GM12878 (cell line): ENCODE results near the gene CSTF1. TPM values are rescaled to one million over a fixed set of nuclear protein-coding genes. Genes with fewer than 3 reads are reported as not detected.

ENCODE experiments used
- ATAC-seq: fragments of 200-7000 bp; cut with Tn5 transposase; 3 replicates; pipeline ENCODE4 v1.9.1; 2020; ENCODE audit warnings: mild to moderate bottlenecking, moderate library complexity
- BruUV-seq: library from RNA; stranded (reverse); fragments of 400-500 nt; replicated peaks from 2 replicates; lab custom pipeline; 2021; lab: Mats Ljungman, UMichigan
- CTCF ChIA-PET: fragments of 300-600 bp; sonication (Branson Sonifier 250); formaldehyde crosslinking; extraction: SDS; loops from one replicate; lab custom pipeline; 2021; ENCODE audit warnings: inconsistent platforms; lab: Yijun Ruan, JAX
- POLR2A ChIA-PET: fragments of 350-600 bp; formaldehyde crosslinking; extraction: SDS; loops from one replicate; lab custom pipeline; 2021; ENCODE audit warnings: inconsistent platforms; lab: Charles Lee
- RAD21 ChIA-PET: fragments of 300-600 bp; sonication (Branson Sonifier 250); formaldehyde crosslinking; loops from one replicate; lab custom pipeline; 2023; ENCODE audit warnings: antibody characterized with exemption; ENCODE audit not compliant: unreplicated experiment; lab: Charles Lee
- SMC1A ChIA-PET: fragments of 300-600 bp; sonication (Branson Sonifier 250); formaldehyde crosslinking; loops from one replicate; lab custom pipeline; 2023; ENCODE audit not compliant: unreplicated experiment, uncharacterized antibody; lab: Charles Lee
- DNase-seq: peaks from one replicate; pipeline ENCODE4 v3.0.0-alpha.2; 2011; ENCODE audit warnings: low read depth, low spot score
- FAIRE-seq: peaks from 3 replicates; lab custom pipeline; 2011; peaks lifted over from hg19 to GRCh38; lab: Jason Lieb, UNC
- H2AFZ ChIP-seq: 2 replicates; pipeline ENCODE4 v1.6.0; 2011; ENCODE audit warnings: low read depth, low read length, control low read depth; ENCODE audit not compliant: control insufficient read depth
- H3K27ac ChIP-seq: 2 replicates; pipeline ENCODE4 v1.5.1; 2011; ENCODE audit warnings: control low read depth; ENCODE audit not compliant: control insufficient read depth, insufficient read depth
- H3K27me3 ChIP-seq, 2 experiments: replicated peaks in 1 of 2; 2 replicates each; pipeline versions ENCODE4 v1.6.0 to v1.6.1; 2011; ENCODE audit warnings: low read length in 1 of 2; ENCODE audit not compliant: control insufficient read depth in 2 of 2, insufficient read depth in 2 of 2
- H3K36me3 ChIP-seq, 2 experiments: 2 replicates each; pipeline ENCODE4 v1.5.1; 2011; ENCODE audit warnings: low read length in 1 of 2; ENCODE audit not compliant: control insufficient read depth in 2 of 2, insufficient read depth in 2 of 2
- H3K4me1 ChIP-seq: 2 replicates; pipeline ENCODE4 v1.6.1; 2011; ENCODE audit warnings: mild to moderate bottlenecking, low read length, moderate library complexity, mixed read lengths; ENCODE audit not compliant: control insufficient read depth, insufficient read depth
- H3K4me2 ChIP-seq: 2 replicates; pipeline ENCODE4 v1.6.0; 2011; ENCODE audit warnings: control low read depth; ENCODE audit not compliant: control insufficient read depth, insufficient read depth
- H3K4me3 ChIP-seq: fragments of 200-600 bp; sonication (generic); 2 replicates; pipeline ENCODE4 v1.5.1; 2016
- H3K79me2 ChIP-seq: 2 replicates; pipeline ENCODE4 v1.6.0; 2011; ENCODE audit warnings: low read length; ENCODE audit not compliant: control insufficient read depth, insufficient read depth
- H3K9ac ChIP-seq: 2 replicates; pipeline ENCODE4 v1.8.0; 2011; ENCODE audit warnings: low read length, control low read depth, mixed read lengths; ENCODE audit not compliant: control insufficient read depth, insufficient read depth
- H3K9me3 ChIP-seq: replicated peaks from 3 replicates; pipeline ENCODE4 v1.5.1; 2011; ENCODE audit warnings: mild to moderate bottlenecking, low read length; ENCODE audit not compliant: control insufficient read depth, insufficient read depth
- H4K20me1 ChIP-seq: 2 replicates; pipeline ENCODE4 v1.6.0; 2011; ENCODE audit not compliant: control insufficient read depth, insufficient read depth
- BMI1 ChIP-seq: fragments of 450-650 bp; IDR thresholded peaks from 2 replicates; pipeline ENCODE4 v1.6.1; 2016; ENCODE audit warnings: mild to moderate bottlenecking, moderate library complexity, borderline replicate concordance
- NR2F1 ChIP-seq: fragments of 450-650 bp; conservative IDR thresholded peaks from 2 replicates; pipeline ENCODE4 v1.6.1; 2017; ENCODE audit warnings: mild to moderate bottlenecking
- SIX5 ChIP-seq: IDR thresholded peaks from 2 replicates; pipeline ENCODE4 v1.6.1; 2011; ENCODE audit warnings: mild to moderate bottlenecking, low read depth, low read length, moderate library complexity; ENCODE audit not compliant: severe bottlenecking
- ZNF217 ChIP-seq: fragments of 450-650 bp; IDR thresholded peaks from 2 replicates; pipeline ENCODE4 v1.6.1; 2017; ENCODE audit warnings: antibody characterized with exemption, mild to moderate bottlenecking
- ZNF24 ChIP-seq: fragments of 450-650 bp; IDR thresholded peaks from 2 replicates; pipeline ENCODE4 v1.6.1; 2017; ENCODE audit warnings: antibody characterized with exemption, mild to moderate bottlenecking
- WGBS: methylation state at CpG from one replicate; pipeline ENCODE4 v1.1.6; 2016; ENCODE audit warnings: low lambda C conversion rate; ENCODE audit not compliant: insufficient replicate concordance, insufficient coverage; ENCODE audit errors: missing lambda C conversion rate; 5-methylcytosine and 5-hydroxymethylcytosine counted together
- in situ Hi-C: fragments of 300-500 bp; cut with MboI; formaldehyde crosslinking; loops from 9 replicates; pipeline ENCODE4 v1.14.3; 2018; ENCODE audit warnings: mixed read lengths
- intact Hi-C: fragments of 100-400 bp; cut with micrococcal nuclease; formaldehyde crosslinking; loops from one replicate; pipeline ENCODE4 v1.14.2; 2022; ENCODE audit not compliant: unreplicated experiment
- polyA plus RNA-seq, 11 experiments: library from polyadenylated mRNA; depleted of rRNA in 4 of 11; unstranded in 6 of 11; stranded (reverse) in 5 of 11; fragments of >200 nt; fragmentation: Nextera tagmentation in 4 of 11; fragmentation: Illumina TruSeq in 1 of 11; extraction: Ambion mirVana in 4 of 11; extraction: Trizol in 1 of 11; gene quantifications; 1 replicate in 1 of 11; 2 replicates in 10 of 11; pipeline versions ENCODE4 v1.2.1 to v1.2.3, GENCODE V29; 2011 to 2016; ENCODE audit warnings: inconsistent platforms in 2 of 11, missing spikeins in 2 of 11, low read depth in 1 of 11
- total RNA-seq, 4 experiments: library from RNA; depleted of rRNA in 3 of 4; stranded (reverse); fragments of >200 nt in 3 of 4; fragmentation: Illumina TruSeq in 1 of 4; extraction: Trizol in 1 of 4; gene quantifications; 2 replicates each; pipeline versions ENCODE4 v1.2.1 to v1.2.3, GENCODE V29; 2013 to 2021
- TF ChIP-seq, protein P1 (sequence below): fragments of 450-650 bp; IDR thresholded peaks from 2 replicates; pipeline ENCODE4 v1.6.1; 2017; ENCODE audit warnings: mild to moderate bottlenecking, low read depth, inconsistent platforms; ENCODE audit not compliant: poor library complexity, severe bottlenecking
- TF ChIP-seq, protein P2 (sequence below): fragments of 450-650 bp; IDR thresholded peaks from 2 replicates; pipeline ENCODE4 v1.6.1; 2017; ENCODE audit warnings: low read depth, mild to moderate bottlenecking, moderate library complexity

CSTF1 gene
- total and polyA plus RNA-seq, 10 of the 15 experiments (the other 5 are each of a cell fraction or from before 2014, with no cell fraction given), result 41.8 to 89.1 (median 50.1) TPM

DNA sequence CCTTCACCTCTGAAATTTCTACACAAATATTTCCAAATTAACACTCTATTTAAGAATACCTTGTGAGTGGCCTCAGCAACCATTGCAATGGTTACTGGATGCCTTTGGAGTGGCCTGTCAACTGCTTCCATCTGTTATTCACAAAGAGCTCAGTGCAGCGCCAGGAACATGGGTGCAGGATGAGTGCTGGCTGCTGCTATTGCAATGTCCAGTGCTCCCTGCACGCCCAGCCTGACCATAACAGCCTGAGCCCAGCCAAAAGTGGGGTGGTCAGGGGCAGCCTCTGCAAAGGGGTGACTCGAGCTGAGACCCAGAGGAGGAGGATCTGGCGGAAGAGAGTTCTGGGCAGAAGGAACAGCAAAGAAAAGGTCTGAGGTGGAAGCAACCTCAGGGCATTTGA is 38.0 kb downstream of the CSTF1 start:
- H3K4me1 ChIP-seq, result peaks cover 10% of the 10 kb centered on the region
- SMC1A ChIA-PET, result interaction anchor here (1.9 kb wide), 1 partner anchor 9 kb away, joined by 5 read pairs; no protein-coding TSS in a partner anchor
- ATAC-seq, result no peak
- TF ChIP-seq, protein P1, sequence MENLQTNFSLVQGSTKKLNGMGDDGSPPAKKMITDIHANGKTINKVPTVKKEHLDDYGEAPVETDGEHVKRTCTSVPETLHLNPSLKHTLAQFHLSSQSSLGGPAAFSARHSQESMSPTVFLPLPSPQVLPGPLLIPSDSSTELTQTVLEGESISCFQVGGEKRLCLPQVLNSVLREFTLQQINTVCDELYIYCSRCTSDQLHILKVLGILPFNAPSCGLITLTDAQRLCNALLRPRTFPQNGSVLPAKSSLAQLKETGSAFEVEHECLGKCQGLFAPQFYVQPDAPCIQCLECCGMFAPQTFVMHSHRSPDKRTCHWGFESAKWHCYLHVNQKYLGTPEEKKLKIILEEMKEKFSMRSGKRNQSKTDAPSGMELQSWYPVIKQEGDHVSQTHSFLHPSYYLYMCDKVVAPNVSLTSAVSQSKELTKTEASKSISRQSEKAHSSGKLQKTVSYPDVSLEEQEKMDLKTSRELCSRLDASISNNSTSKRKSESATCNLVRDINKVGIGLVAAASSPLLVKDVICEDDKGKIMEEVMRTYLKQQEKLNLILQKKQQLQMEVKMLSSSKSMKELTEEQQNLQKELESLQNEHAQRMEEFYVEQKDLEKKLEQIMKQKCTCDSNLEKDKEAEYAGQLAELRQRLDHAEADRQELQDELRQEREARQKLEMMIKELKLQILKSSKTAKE, result no peak
- TF ChIP-seq NR2F1 (no peak), ZNF217 (no peak), BMI1 (no peak), ZNF24 (no peak), SIX5 (no peak)
- TF ChIP-seq, protein P2, sequence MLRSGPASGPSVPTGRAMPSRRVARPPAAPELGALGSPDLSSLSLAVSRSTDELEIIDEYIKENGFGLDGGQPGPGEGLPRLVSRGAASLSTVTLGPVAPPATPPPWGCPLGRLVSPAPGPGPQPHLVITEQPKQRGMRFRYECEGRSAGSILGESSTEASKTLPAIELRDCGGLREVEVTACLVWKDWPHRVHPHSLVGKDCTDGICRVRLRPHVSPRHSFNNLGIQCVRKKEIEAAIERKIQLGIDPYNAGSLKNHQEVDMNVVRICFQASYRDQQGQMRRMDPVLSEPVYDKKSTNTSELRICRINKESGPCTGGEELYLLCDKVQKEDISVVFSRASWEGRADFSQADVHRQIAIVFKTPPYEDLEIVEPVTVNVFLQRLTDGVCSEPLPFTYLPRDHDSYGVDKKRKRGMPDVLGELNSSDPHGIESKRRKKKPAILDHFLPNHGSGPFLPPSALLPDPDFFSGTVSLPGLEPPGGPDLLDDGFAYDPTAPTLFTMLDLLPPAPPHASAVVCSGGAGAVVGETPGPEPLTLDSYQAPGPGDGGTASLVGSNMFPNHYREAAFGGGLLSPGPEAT, result no peak
- TF ChIP-seq, all 136 proteins: peak for 0
- Histone ChIP-seq H3K9me3 (no peaks in the 10 kb centered on the region), H3K27me3 (no peaks in the 10 kb centered on the region), H4K20me1 (no peaks in the 10 kb centered on the region), H3K36me3 (no peaks in the 10 kb centered on the region), H3K79me2 (no peaks in the 10 kb centered on the region), H3K9ac (no peak overlapping the region), H2AFZ (no peak overlapping the region), H3K4me2 (no peak overlapping the region), H3K4me3 (no peak overlapping the region), H3K27ac (no peak overlapping the region)
- intact Hi-C loops (no loop called here), in situ Hi-C loops (no loop called here)
- DNase-seq (no peak), FAIRE-seq (no peak)
- ChIA-PET CTCF (no interaction called here), POLR2A (no interaction called here), RAD21 (no interaction called here)
- WGBS, result 58% methylated on average over 4 of the region's 4 CpGs
- BruUV-seq, result no TSS peak
